ENCODE results near the gene TNNT1.

TNNT1 gene

GRCh38 chr19:55106591-55106990 lies 42.4 kb downstream of the TNNT1 start:
- DNase-seq = no peak

- no peak for DNase-seq
These were observed 43.8 kb downstream of the TNNT1 start for GRCh38 chr19:55105237-55105636.

GRCh38 chr19:55103190-55103589 lies 45.8 kb downstream of the TNNT1 start:
- no peak for DNase-seq

- no peak for DNase-seq
These were observed 47.7 kb downstream of the TNNT1 start for GRCh38 chr19:55101261-55101660.

- DNase-seq = no peak
These were observed 49.2 kb downstream of the TNNT1 start for GRCh38 chr19:55099557-55100506.

GRCh38 chr19:55098716-55099556 lies 50.1 kb downstream of the TNNT1 start:
- no peak for DNase-seq

- no peak for DNase-seq
These were observed 50.9 kb downstream of the TNNT1 start for GRCh38 chr19:55097864-55098715.

GRCh38 chr19:55096061-55096701 lies 52.8 kb downstream of the TNNT1 start:
- no peak for DNase-seq

- no peak for DNase-seq
These were observed 53.5 kb downstream of the TNNT1 start for GRCh38 chr19:55095260-55096060.

- no peak for DNase-seq
These were observed 54.3 kb downstream of the TNNT1 start for GRCh38 chr19:55094456-55095259.

GRCh38 chr19:55092423-55093318 lies 56.3 kb downstream of the TNNT1 start:
- no peak for DNase-seq

- no peak for DNase-seq
These were observed 57.1 kb downstream of the TNNT1 start for GRCh38 chr19:55091955-55092354.

- DNase-seq = no peak
These were observed 57.7 kb downstream of the TNNT1 start for GRCh38 chr19:55091126-55091910.

GRCh38 chr19:55090564-55090963 lies 58.4 kb downstream of the TNNT1 start:
- DNase-seq = no peak

GRCh38 chr19:55089342-55089944 lies 59.6 kb downstream of the TNNT1 start:
- no peak for DNase-seq

- DNase-seq = peak; percentile 84
These were observed 60.3 kb downstream of the TNNT1 start for GRCh38 chr19:55088543-55089341.

- no peak for DNase-seq
These were observed 61.0 kb downstream of the TNNT1 start for GRCh38 chr19:55088021-55088451.
